NCI-H510A (cell line): ENCODE measurements around the gene CDH4.

Experiments
- DNase-seq: peaks from one replicate; lab custom pipeline; 2025; lab: John Stamatoyannopoulos, UW

CDH4 gene

DNA sequence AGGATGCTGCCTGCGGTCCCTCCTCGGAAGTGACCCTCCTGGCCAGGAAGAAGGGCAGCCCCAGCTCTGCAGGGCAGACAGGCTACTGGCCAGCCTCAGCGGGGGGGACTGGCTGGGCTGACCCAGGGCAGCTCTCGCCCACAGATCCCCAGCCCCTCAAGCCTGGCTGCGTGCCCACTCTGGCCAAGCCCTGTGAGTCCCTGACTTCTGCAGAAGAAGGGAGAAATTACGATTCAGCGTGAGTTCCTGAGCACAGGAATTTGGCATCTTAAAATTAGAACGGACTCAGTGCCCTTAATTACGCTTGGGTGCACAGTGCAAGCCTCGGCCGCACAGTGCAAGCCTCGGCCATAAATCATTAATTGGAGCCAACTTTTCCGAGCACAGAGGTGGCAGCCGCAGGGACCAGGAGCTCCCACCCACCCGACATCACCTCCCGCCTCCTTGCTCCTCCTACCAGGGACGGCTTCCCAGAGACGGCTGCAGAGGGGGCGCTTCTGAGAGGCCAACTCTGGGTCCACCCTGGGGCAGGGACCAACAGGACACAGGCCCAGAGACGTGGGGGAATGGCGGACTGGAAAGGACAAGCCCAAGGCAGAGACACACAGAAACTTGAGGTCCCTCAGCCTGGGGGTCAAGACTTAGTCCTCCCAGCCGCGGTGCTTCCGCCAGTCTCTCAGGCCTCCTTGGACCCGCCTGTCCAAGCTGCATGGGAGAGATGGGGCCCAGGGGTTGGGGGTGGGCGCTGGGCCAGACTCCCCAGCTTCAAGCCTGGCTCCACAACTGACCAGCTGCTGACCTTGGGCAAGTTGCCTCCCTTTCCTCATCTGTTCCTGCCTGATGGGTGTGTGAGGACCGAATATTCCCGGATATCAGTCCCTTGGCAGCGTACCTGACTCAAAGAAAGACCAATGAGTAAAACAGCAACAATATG lies 648.2 kb downstream of the CDH4 start:
- DNase-seq: no peak

DNA sequence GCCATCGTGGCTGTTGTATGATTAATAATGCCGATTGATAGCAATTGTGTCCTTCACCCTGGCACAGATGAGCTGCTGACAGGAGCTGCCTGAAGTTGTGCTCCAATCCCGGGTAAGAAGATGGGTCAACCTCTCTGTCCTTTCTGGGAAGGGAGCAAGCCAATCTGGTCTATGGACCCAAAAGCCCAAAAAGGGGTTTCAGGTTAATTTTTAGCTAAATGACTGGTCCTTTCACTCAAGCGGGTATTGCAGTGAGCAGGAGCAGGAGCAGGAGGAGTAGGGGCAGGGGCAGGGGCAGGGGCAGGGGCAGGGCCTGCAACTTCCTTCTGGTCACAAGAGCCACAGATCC lies 648.9 kb downstream of the CDH4 start:
- no peak for DNase-seq

DNA sequence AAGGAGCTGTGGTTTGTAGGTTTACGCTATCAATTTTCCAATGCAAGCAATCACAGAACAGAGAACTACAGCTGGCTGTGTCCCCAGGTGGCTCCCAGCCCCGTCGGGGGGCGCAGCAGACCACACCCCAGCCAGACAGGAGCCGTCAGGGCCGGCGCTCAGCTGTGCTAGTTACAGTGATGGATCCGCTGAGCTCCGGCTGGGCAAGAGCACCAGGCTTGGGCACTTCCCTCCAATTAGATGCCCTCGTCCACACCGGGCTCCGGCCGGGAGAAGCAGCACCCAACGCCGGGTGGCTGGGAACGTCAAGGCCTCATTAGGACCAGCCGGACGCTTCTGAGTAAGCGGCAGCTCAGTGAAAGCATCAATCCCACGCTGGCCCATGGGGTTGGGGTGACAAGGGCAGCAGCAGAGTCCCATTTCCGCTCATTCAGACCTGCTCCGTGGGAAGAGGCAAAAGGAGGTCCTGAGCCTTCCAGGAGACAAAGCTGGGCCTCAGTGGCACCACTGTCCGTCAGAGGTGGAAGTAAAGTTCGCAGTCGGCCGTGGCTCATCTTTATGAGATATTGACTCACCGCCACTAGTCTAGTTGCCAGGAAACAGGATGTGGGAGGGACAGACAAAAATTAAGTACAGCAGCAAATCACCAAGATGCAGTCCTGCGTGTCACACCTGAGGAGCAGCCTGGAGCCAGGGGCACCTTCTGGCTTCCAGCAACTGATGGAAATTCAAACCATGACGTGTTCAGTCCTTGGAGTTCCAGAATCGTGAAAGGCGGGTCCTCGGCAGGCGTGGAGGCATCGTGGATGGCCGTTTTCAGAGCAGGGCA lies 649.5 kb downstream of the CDH4 start:
- no peak for DNase-seq

DNA sequence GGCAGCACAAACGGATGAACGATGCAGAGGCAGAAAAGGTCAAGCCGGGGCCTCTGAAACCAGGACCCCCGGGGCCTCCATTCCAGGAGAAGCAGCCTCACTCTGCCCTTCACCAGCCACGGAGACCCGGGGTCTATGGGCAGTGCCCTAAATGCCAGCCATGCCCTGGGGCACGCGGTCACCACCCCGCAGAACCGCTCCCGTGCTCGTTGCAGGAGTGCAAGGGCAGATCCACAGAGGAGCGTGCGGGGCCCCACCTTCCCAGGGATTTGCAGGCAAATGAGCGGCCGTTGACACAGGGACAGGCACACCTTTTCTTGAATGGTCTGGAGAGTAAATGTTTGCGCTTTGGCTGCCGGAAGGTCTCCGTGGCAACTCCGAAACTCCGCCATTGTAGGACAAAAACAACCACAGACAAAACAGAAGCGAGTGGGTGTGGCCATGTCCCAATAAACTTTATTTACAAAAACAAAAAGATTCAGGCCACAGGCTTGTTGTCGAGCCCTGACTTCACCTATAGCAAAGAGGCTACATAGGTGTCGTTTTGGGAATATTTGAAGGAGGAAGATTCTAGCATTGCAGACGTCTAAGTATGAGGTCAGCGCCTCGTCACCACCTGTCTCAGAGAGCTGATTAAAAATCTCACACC lies 650.3 kb downstream of the CDH4 start:
- DNase-seq: no peak

DNA sequence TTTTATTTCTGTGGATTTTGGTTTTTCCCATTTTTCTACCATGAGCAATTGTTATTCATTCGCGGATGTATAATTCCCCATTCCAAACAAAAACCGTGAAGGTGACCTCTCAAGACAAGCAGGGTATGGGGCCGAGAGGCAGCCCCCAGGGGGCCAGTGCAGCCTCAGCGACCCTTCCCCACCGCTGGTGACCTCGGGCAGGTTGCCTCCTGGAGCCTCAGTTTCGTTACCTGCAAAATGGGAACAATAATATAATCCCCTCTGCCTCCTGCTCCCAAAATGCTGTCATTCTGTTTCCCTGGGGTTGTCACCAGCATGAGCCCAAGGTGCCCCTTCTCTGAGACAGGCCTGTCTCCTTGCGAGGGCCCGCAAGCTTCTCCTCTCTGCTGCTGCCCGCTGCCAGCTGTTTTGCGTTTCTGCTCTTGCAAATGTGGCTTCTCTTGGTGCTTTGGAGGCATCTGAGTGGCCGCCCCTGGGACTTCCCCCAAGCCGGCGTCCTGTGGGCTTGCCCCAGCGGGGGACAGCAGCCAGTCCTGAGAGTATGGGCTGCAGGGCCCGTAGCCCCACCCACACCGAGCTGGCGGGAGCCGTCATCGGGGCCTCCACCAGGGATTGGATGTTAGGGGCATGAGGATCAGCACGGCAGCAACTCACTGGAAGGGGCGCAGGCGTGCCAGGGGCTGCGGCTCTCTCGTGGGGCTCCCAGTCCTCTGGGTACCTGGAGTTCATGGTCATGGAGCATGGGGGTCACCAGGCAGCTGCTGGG lies 651.7 kb downstream of the CDH4 start:
- no peak for DNase-seq

DNA sequence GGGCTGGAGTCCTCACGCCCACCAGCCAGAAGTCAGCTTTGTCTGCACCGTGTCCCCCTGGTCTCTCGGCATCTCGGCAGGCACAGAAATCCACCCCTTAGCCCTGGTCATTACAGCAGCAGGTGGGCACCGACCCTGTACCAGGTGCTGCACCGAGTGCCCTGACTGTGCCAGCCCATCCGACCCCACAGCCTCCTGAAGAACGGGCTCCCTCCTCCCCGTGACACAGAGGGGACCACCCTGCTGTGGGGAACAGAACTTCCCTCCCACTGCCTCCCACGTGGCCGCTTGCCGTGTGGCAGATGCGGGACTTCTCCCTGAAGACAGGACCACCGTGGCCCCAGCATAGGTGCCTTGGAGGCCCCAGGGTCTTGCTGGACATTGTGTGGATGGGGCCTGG lies 652.4 kb downstream of the CDH4 start:
- no peak for DNase-seq

DNA sequence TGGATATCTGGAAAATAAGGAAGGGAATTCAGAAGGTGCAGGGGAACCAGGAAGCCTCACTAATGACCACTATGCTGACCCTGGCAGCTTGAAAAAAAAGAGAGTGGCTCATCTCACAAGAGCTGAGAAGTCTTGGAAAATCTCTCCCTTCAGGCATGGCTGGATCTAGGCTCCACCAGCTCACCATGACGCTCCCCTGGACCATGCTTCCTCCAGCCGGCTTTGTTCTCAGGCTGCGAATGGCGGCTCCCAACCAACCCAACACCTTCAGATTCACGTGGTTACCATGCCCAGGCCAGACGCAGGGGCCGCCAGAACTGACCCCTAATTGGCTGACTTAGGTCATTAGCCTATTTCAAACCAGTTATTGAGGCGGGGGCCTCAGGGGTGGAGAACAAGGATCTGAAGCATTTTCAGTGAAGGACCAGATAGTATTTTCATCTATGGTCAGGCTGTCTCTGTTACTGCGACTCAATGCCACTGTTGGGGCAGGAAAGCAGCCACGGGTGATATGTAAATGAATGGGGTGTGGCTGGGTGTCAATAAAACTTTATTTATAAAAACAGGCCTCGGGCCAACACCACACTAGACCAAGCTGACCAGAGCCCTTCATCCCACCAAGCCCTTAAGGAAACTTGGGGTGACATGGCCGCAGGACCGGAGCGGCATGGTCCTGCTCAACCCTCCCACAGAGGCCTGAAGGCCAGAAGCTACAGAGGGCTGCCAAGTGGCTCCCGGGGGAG lies 653.9 kb downstream of the CDH4 start:
- DNase-seq: no peak

DNA sequence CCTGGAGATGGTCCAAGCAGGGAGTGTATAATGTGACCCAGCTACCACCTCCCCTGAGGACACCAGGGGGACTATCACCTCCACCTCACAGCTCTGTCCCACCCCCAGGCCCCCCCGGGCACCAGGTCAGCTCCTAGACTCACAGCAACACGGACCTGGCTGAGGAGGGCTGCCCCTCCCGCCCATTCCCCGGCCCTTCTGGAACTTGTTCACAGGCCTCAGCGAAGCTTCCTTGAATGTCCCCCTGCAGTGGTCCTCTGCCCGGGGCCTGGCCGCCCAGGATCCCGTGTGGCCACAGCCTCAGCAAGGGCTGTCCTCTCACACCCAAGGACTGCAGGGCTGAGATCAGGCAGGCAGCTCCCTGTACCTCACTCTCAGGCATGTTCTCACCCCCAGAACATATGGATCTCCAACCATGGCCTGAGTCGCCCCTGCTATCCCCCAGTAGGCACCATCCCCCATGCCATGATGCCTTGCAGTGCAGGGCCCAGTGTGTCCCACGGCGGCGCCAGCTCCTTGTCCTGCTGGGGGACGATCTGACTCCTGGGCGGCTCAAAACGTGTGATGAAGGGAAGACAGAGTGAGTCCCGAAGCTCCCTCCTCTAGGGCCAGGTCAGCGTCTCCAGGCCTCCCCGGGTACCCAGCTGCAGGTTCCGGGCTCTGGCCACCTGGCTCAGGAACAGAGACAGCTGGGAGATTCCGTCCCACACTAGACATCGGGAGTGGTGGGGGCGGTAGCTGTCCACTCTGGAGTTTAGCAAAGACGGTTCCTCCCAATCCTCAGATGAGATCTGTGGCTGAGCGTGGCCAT lies 655.2 kb downstream of the CDH4 start:
- DNase-seq: no peak

DNA sequence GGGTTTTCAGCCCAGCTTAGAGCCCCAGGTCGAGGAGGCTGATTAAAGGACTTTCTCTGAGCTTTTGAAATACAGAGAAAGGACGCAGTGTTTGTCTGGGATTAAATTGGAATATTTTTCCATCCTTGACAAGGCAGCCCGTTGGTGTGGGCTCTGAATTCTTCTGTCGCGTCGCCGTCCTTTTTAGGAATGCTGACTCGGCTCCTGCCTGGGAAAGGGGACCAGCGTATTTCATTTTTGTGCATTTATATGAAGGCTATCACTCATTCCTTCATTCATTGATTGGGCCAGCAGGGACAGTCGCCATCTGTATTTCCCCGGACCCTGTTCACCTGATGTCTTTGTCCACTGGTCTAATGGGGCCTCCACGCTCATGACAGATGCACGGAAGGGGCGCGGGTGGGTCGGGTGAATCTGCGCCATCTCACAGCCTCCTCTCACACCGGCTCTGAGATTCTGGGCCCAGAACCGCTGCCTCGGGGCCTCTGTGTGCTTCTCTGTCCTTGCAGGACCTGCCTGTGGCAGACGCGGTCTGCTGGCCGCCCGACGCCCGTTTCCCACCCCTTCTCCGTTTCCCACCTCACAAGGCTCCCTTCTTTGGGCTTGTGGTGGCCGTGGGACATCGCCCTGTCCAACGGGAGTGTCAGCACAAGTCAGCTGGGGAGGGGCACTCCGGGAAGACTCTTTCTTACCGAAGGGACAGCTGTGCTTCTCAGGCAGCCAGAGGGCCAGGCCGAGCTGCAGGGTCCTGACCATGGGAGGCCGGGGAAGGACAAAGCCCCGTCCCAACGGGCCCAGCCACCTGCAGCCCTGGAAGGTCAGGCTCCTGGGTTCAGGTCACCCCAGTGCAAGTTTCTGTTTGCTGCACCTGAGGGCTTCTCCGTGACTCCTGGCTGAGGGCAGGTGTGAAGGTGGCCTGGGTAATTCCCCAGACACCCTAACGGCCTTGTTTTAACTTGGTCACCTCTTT lies 656.3 kb downstream of the CDH4 start:
- no peak for DNase-seq

DNA sequence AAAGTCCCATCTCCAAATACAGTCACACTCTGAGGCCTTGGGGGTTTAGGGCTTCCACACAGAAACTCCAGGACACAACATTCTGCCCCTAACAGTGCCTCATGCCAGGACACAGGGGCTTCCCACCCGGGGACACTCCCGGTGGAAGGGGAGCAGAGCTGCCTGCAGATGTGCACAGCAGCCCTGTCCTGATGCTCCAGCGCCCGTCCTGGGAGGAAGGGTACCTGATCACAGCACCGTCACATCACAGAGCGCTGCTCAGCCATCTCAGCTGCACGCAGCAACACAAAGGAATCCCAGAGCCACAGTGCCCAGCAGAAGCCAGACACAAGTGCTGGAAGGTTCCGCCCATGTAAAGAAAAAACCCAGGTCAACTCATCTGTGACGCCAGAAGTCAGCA lies 657.0 kb downstream of the CDH4 start:
- no peak for DNase-seq

DNA sequence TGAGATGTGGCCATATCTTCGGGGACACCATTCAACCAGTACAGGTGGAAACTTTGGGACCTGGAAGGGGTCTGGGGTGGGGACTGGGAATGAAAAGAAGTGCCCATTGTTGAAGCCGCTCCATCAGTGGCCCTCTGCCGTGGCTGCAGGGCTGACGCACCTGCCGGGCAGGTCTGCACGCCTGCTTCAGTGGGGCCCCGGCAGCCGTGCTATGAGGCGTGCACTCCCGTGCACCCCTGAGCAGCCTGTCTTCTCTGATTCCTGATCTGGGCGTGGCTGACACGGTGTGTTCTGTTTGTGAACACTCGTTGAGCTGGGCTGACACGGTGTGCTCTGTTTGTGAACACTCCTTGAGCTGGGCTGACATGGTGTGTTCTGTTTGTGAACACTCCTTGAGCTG lies 657.8 kb downstream of the CDH4 start:
- no peak for DNase-seq

DNA sequence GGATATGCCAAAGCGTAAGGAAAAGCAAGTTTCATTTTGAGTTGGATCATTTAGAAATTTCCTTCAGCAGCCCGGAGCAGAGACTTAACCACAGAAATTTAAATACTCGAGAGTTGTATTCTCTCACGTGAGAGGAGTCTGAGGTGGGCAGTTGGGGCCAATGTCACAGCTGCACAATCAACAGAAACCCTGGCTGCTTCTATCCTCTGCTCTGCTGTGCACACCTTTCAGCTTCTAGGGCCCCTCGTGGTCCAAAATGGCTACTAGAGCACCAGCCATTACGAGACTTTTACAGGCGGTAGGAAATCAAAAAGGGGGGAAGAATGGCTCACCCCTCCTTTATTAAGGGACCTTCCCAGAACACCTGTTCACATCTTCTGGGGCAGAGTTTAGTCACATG lies 659.8 kb downstream of the CDH4 start:
- no peak for DNase-seq

DNA sequence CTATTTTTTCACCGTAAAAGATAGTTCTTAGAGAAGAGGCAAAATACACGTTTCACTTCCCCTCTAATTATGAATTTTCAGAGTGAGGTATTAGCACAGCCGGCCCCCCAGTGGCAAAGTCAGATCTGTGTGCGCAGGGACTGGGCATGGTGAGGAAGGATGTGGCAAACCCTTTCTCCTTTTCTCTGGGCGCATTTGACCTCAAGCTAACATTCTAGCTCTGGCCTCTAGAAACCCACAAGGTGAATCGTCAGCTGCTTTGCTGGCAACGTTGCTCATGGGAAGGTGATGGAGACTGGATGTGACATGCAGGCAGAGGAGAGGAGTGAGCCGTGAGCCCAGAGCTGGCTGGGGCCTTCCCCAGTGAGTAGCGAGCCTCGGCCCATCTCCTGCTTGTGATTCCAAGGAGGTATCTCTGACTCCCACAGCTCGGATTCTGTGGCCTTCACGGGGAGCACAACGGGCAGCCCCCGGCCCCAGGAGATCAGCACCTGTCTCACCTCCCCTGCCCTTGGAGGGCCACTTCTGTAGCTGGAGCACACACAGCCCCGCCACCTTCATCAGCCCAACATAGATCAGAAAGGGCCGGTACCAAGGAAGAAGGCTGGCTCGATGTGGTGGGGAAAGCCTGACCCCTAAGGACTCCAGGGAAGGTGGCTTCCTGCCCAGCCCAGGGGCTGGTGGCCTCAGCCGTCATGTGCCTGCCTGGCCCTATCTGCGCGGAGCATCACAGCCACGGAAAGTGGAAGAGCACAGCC lies 660.8 kb downstream of the CDH4 start:
- DNase-seq: no peak

DNA sequence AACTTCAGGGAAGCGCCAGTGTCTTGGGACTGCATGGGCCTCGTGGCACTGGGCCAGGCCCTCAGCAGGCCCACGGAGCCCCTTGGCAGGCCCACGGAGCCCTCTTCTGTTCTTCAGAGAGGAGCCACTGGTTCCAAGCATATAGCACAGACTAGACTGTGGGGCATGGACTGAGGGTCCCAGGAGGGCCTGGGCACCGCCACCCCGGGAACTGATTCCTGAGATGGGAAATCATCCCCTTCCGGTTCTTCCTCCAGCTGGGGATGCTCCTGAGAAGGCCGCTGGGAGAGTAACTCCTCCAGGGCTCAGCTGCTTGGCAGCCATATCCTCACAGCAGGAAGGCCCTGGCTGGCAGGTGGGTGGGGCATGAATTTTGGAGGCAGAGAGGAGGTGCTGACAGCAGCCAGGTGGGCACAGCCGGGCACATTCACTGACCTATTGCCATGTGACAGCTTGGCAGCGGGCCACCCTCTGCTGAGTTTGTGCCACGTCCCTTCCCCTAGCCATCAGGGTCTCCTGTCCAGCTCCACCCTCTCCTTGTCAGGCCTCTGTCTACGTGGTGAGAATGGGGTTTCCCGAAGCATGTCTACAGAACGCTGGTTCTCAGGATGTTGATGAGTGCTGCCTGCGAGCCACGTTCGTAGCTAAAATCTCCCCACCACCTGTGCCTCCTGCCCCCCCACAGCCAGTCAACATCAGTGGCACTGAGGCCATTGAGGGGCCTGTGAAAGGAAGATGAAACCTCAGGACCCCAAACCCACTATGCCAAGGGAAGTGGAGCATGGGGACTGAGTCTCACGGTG lies 661.6 kb downstream of the CDH4 start:
- DNase-seq: no peak

DNA sequence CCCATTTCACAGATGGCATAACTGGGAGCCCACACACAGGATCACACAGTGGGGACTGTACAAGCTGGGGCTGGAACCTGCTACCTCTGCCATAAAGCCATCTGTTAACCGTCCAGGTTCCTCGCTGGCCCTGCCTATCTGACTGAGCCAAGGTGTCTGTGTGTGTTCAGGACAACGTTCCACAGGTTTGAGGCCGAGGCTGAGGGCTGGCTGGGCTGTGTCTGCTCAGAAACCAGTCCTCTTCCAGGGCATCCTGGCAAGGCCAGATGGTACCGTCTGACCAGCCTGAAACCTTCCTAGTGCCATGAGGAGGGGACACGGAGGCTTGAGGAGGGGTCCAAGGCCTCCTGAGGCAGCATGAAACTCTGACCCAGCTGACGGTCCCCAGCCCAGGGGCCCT lies 663.0 kb downstream of the CDH4 start:
- DNase-seq: no peak

DNA sequence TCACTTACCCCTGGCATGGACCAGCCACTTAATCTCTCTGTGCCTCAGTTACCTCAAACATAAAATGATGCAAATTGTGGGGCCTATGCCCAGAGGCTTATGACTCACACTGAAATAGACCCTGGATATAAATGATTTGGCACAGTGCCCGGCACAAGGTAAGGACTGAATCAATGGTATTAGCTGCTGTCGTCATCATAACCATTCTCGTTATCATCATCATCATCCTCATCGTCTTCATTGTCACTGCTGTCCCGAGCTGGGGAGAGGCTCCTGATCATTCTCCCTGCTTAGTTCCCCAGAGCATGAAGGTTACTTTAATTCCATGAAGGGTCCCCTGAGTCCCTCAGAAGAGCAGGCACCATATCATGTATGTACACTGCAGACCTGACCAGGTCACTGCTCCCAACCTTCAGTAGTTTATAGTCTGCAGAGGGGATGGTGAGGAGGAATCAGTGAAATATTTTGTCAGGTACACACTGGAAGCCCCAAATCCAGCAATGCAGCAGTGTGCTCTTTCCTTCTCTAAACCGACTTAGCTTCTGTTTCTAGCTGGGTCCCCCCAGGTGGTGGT lies 664.3 kb downstream of the CDH4 start:
- DNase-seq: no peak

DNA sequence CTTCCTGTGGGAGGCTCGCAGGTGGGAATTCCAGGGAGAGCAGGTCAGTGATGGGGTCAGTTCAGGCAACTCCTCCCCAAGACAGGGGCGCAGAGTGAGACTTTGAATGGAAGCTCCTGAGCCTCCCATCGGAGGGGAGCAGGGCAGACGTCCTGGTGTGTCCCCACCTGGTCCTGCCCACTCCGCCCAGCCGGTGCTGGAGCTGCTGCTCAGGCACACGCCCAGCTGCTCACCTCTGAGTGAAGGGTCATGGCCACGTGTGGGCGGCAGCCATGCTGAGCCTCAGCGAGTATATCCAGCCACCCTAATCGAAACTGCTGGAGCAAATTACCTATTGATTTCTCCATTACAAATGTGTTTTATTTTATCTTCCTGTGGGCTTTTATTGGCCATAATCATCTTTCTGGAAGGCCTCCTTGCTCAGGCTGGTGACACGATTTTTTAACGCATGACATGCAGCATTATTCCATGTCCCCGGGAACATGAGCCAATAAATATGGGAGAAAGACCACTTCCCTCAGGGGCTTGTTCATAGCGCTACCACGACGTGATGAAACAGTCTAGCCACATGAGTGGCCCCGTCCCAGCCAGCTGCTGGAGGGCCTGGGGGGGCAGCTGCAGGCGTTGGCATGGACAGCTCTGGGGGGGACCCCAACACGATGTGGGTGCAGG lies 665.5 kb downstream of the CDH4 start:
- DNase-seq: no peak
